IPS-18c (cell line): Measurements from ENCODE around the gene ZNF473.

Experiments used
- H3K4me3 ChIP-seq: 2 replicates; pipeline ENCODE4 v1.7.0; 2013; ENCODE audit warnings: low read depth, mild to moderate bottlenecking, low read length, moderate library complexity; ENCODE audit not compliant: insufficient read depth
- H3K9me3 ChIP-seq: one replicate; pipeline ENCODE4 v1.6.1; 2013; ENCODE audit warnings: mild to moderate bottlenecking, low read length, moderate library complexity; ENCODE audit not compliant: control insufficient read depth, insufficient read depth

Gene ZNF473

GRCh38 chr19:50025794-50026549 is at the start of gene ZNF473:
Gene ZNF473 (plus strand): TSS chr19:50026005. CDS start chr19:50031083, 5,078 bp downstream.
- Histone ChIP-seq H3K9me3 (no peaks in the 10 kb centered on the region), H3K4me3 (peak within 1 kb of the TSS; percentile 68)

GRCh38 chr19:49976496-49976895 is 49.3 kb upstream of the ZNF473 start:
- Histone ChIP-seq H3K4me3 (no peak overlapping the region), H3K9me3 (no peaks in the 10 kb centered on the region)

GRCh38 chr19:49977076-49977475 is 48.7 kb upstream of the ZNF473 start:
- no peak overlapping the region for H3K4me3 ChIP-seq
- H3K9me3 ChIP-seq = no peaks in the 10 kb centered on the region

GRCh38 chr19:49977881-49978280 is 47.9 kb upstream of the ZNF473 start:
- H3K9me3 ChIP-seq = no peaks in the 10 kb centered on the region
- H3K4me3 ChIP-seq = no peak overlapping the region

GRCh38 chr19:49978324-49978723 is 47.5 kb upstream of the ZNF473 start:
- Histone ChIP-seq H3K9me3 (no peaks in the 10 kb centered on the region), H3K4me3 (no peak overlapping the region)

- no peak overlapping the region for H3K4me3 ChIP-seq
- no peaks in the 10 kb centered on the region for H3K9me3 ChIP-seq
Observed at GRCh38 chr19:49981603-49982593, 43.9 kb upstream of the ZNF473 start.

- no peaks in the 10 kb centered on the region for H3K9me3 ChIP-seq
- no peak overlapping the region for H3K4me3 ChIP-seq
Observed at GRCh38 chr19:49983645-49984229, 42.1 kb upstream of the ZNF473 start.

- Histone ChIP-seq H3K4me3 (no peak overlapping the region), H3K9me3 (no peaks in the 10 kb centered on the region)
Observed at GRCh38 chr19:49984491-49984890, 41.3 kb upstream of the ZNF473 start.

- H3K4me3 ChIP-seq = no peak overlapping the region
- no peaks in the 10 kb centered on the region for H3K9me3 ChIP-seq
Observed at GRCh38 chr19:49985871-49986270, 39.9 kb upstream of the ZNF473 start.

- Histone ChIP-seq H3K4me3 (no peak overlapping the region), H3K9me3 (no peaks in the 10 kb centered on the region)
Observed at GRCh38 chr19:49986354-49986753, 39.5 kb upstream of the ZNF473 start.

GRCh38 chr19:49987159-49987698 is 38.6 kb upstream of the ZNF473 start:
- no peaks in the 10 kb centered on the region for H3K9me3 ChIP-seq

GRCh38 chr19:49988007-49988406 is 37.8 kb upstream of the ZNF473 start:
- Histone ChIP-seq H3K4me3 (no peak overlapping the region), H3K9me3 (no peaks in the 10 kb centered on the region)

More at GRCh38 chr19:49987159-49987698, 38.6 kb upstream of the ZNF473 start:
- no peak overlapping the region for H3K4me3 ChIP-seq

- Histone ChIP-seq H3K4me3 (no peak overlapping the region), H3K9me3 (no peaks in the 10 kb centered on the region)
Observed at GRCh38 chr19:49988433-49988832, 37.4 kb upstream of the ZNF473 start.

- Histone ChIP-seq H3K9me3 (peaks cover 2% of the 10 kb centered on the region), H3K4me3 (no peak overlapping the region)
Observed at GRCh38 chr19:49997709-49998108, 28.1 kb upstream of the ZNF473 start.

GRCh38 chr19:49999371-50000010 is 26.3 kb upstream of the ZNF473 start:
- Histone ChIP-seq H3K4me3 (no peak overlapping the region), H3K9me3 (no peaks in the 10 kb centered on the region)

GRCh38 chr19:50000038-50000840 is 25.6 kb upstream of the ZNF473 start:
- Histone ChIP-seq H3K9me3 (no peaks in the 10 kb centered on the region), H3K4me3 (no peak overlapping the region)
